Uterus (tissue), 4 donors: Measurements from ENCODE around the gene MAP2. TPM values are rescaled to one million over a fixed set of nuclear protein-coding genes. Genes with fewer than 3 reads are reported as not detected.

ENCODE experiments used
- DNase-seq, 2 donors: peaks; one replicate each; pipeline ENCODE4 v3.0.0-alpha.2; 2019 to 2020
- H3K27ac ChIP-seq, 2 donors: fragments of 200-600 bp; sonication (generic); 1 replicate in 1 of 2; 2 replicates in 1 of 2; pipeline ENCODE4 v1.5.1; 2016 to 2018
- H3K27me3 ChIP-seq, 2 donors: fragments of 200-600 bp; sonication (generic); one replicate each; pipeline ENCODE4 v1.5.1; 2018 to 2019; ENCODE audit warnings: control low read depth in 1 of 2
- H3K36me3 ChIP-seq, 2 donors: fragments of 200-600 bp; sonication (generic); one replicate each; pipeline ENCODE4 v1.5.1; 2019; ENCODE audit warnings: control low read depth in 1 of 2
- H3K4me1 ChIP-seq, 2 donors: fragments of 200-600 bp; sonication (generic); one replicate each; pipeline ENCODE4 v1.5.1; 2018 to 2019; ENCODE audit warnings: control low read depth in 1 of 2
- H3K4me3 ChIP-seq, 2 donors: fragments of 200-600 bp; sonication (generic); 1 replicate in 1 of 2; 2 replicates in 1 of 2; pipeline ENCODE4 v1.5.1; 2018 to 2019; ENCODE audit warnings: mild to moderate bottlenecking in 1 of 2
- H3K9me3 ChIP-seq, 2 donors: fragments of 200-600 bp; sonication (generic); one replicate each; pipeline ENCODE4 v1.5.1; 2019; ENCODE audit warnings: control low read depth in 1 of 2
- POLR2A ChIP-seq, 2 donors: fragments of 450-650 bp; IDR thresholded peaks; one replicate each; pipeline ENCODE4 v1.6.1; 2016; ENCODE audit warnings: antibody characterized with exemption in 2 of 2, mild to moderate bottlenecking in 1 of 2, moderate library complexity in 1 of 2
- intact Hi-C: fragments of 100-400 bp; cut with DNase I; formaldehyde crosslinking; loops from one replicate; pipeline ENCODE4 v1.15.1; 2023; ENCODE audit warnings: low total_unique reads
- total RNA-seq, 4 donors: library from RNA; depleted of rRNA in 3 of 4; stranded (reverse); fragments of >200 nt in 3 of 4; gene quantifications; one replicate each; pipeline versions ENCODE4 v1.1.0 to v1.2.4, GENCODE V29; 2014 to 2023
- TF ChIP-seq, protein P1 (sequence below), 4 experiments: fragments of 200-600 bp in 2 of 4; fragments of 450-650 bp in 2 of 4; sonication (generic) in 2 of 4; IDR thresholded peaks; one replicate each; pipeline ENCODE4 v1.5.1; 2016 to 2019; ENCODE audit warnings: antibody characterized with exemption in 4 of 4, mild to moderate bottlenecking in 2 of 4, moderate library complexity in 1 of 4
- donor health status: DM: yes; HTN: yes; CAD: no.

MAP2 gene, protein sequence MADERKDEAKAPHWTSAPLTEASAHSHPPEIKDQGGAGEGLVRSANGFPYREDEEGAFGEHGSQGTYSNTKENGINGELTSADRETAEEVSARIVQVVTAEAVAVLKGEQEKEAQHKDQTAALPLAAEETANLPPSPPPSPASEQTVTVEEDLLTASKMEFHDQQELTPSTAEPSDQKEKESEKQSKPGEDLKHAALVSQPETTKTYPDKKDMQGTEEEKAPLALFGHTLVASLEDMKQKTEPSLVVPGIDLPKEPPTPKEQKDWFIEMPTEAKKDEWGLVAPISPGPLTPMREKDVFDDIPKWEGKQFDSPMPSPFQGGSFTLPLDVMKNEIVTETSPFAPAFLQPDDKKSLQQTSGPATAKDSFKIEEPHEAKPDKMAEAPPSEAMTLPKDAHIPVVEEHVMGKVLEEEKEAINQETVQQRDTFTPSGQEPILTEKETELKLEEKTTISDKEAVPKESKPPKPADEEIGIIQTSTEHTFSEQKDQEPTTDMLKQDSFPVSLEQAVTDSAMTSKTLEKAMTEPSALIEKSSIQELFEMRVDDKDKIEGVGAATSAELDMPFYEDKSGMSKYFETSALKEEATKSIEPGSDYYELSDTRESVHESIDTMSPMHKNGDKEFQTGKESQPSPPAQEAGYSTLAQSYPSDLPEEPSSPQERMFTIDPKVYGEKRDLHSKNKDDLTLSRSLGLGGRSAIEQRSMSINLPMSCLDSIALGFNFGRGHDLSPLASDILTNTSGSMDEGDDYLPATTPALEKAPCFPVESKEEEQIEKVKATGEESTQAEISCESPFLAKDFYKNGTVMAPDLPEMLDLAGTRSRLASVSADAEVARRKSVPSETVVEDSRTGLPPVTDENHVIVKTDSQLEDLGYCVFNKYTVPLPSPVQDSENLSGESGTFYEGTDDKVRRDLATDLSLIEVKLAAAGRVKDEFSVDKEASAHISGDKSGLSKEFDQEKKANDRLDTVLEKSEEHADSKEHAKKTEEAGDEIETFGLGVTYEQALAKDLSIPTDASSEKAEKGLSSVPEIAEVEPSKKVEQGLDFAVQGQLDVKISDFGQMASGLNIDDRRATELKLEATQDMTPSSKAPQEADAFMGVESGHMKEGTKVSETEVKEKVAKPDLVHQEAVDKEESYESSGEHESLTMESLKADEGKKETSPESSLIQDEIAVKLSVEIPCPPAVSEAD (N-terminal part only)
- 10 to 100 TPM in 2 of 4 donors, 1 to 10 TPM in 2; 4.7 to 18.7 (median 7.6) TPM for total RNA-seq

DNA sequence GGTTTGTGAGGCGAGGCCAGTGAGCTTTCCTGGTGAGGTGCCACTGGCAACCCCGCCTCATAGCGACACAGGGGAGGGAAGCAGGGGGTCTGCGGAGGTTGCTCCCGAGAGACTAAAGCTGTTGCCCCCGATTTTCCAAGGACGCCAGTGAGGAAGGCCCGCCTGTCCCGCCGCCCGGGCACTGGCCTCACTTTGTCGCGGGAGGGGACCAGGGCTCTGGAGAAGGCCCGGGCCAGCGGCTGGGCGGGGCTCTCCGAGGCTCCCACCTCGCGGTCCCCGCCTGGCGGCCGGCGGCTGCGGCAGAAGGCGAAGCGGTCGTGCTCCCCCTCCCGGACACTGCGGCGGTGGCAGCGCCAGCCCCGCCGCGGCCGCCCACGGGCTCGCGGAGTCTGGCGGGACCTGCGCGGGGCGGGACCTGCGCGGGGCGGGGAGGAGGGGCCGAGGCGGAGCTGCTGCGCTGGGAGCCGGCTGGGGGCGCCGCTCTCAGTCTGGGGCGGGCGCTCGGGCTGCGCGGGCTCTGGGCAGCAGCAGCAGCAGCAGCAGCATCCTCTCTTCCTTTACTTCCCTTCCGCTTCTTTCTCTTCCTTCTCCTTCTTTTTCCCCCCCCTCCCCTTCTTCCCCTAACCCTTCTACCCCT, at the start of gene MAP2:
TSS of gene MAP2 (plus strand) at position 486 of the 637 bp plus-strand sequence. CDS start 229,124 bp downstream, outside the sequence.
- DNase-seq, result peak; percentile 66 to 83

DNA sequence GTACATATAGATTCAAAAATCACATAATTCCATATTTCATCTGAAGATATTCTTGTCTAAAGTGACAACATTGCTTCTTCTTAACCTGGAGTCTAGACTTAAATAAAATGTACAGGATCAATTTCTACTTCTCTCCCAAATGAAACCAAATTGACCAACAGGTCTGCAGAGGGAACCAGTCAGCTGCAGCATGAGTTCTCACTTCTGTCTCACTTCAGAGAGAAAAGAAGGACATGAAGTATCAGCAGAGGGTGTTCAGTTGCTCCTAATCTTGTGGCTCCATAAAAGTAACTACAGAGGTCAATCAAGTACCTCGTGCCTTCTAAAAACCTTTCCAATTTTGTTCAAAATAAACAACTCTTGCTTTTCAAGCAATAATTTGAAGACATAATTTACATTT, 47.2 kb upstream of the MAP2 start:
- Histone ChIP-seq H3K4me3 (no peak overlapping the region), H3K36me3 (no peaks in the 10 kb centered on the region), H3K4me1 (no peaks in the 10 kb centered on the region), H3K27me3 (no peaks in the 10 kb centered on the region), H3K27ac (no peak overlapping the region), H3K9me3 (no peaks in the 10 kb centered on the region)
- intact Hi-C loops, result no loop called here
- TF ChIP-seq POLR2A (IDR thresholded peaks at IDR 0.05), result no peak
- TF ChIP-seq, protein P1, sequence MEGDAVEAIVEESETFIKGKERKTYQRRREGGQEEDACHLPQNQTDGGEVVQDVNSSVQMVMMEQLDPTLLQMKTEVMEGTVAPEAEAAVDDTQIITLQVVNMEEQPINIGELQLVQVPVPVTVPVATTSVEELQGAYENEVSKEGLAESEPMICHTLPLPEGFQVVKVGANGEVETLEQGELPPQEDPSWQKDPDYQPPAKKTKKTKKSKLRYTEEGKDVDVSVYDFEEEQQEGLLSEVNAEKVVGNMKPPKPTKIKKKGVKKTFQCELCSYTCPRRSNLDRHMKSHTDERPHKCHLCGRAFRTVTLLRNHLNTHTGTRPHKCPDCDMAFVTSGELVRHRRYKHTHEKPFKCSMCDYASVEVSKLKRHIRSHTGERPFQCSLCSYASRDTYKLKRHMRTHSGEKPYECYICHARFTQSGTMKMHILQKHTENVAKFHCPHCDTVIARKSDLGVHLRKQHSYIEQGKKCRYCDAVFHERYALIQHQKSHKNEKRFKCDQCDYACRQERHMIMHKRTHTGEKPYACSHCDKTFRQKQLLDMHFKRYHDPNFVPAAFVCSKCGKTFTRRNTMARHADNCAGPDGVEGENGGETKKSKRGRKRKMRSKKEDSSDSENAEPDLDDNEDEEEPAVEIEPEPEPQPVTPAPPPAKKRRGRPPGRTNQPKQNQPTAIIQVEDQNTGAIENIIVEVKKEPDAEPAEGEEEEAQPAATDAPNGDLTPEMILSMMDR (IDR thresholded peaks at IDR 0.05), result no peak
- DNase-seq, result no peak

More for the DNA sequence above, at the start of gene MAP2:
- Histone ChIP-seq H3K36me3 (no peaks in the 10 kb centered on the region), H3K27me3 (no peaks in the 10 kb centered on the region), H3K27ac (peak within 1 kb of the TSS; percentile 33 to 68), H3K4me1 (peaks cover 0 to 5% of the 10 kb centered on the region in 2 donors), H3K4me3 (peak within 1 kb of the TSS; percentile 35 to 65), H3K9me3 (no peaks in the 10 kb centered on the region)
- intact Hi-C loops, result no loop called here
- TF ChIP-seq, protein P1 (IDR thresholded peaks at IDR 0.05), result peak; percentile 36 to 95 (median 92)
- peak; percentile 46 to 52 for TF ChIP-seq POLR2A (IDR thresholded peaks at IDR 0.05)

DNA sequence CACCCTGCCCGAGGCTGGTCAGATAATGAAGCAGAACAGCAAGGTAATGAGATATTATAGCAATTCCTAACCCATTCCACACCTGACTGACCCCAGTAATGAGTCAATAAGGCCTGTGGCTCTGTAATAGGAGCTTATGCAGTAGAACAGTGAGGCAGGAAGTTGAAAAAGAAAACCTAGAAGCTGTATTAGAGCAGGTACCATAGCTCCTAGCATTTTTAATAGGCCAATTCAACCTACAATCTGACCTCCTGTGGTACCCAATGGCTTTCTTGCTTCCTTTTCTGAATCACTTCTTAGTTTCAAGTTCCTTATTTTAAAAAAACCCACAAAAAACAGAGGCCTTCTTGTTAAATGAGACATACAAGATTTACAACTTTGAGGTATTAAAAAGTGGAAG, 43.6 kb upstream of the MAP2 start:
- intact Hi-C loops, result no loop called here
- TF ChIP-seq, protein P1 (IDR thresholded peaks at IDR 0.05), result no peak
- TF ChIP-seq POLR2A (IDR thresholded peaks at IDR 0.05), result no peak
- no peaks in the 10 kb centered on the region for H3K36me3 ChIP-seq
- H3K9me3 ChIP-seq, result no peaks in the 10 kb centered on the region
- H3K4me3 ChIP-seq, result no peak overlapping the region
- DNase-seq, result no peak
- no peaks in the 10 kb centered on the region for H3K27me3 ChIP-seq
- no peaks in the 10 kb centered on the region for H3K4me1 ChIP-seq
- H3K27ac ChIP-seq, result no peak overlapping the region

DNA sequence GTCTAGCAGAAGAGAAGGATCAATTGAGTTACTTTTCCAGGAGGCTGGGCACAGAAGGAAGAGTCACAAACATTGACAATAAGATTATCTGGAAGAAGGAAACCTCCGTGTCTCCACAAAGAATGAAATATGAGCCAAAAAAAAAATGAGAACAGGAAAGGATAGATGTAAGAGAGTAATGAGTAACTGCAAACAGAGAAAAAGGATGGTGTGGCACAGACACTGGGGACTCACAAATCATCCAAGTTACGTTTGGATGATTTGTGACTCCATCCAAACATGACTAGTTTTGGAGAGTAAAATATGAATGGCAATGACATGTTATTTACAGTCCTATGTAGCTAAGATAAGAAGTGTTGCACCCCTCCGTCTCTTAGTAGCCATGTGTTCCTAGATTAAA, 42.8 kb upstream of the MAP2 start:
- H3K9me3 ChIP-seq, result no peaks in the 10 kb centered on the region
- H3K27ac ChIP-seq, result no peak overlapping the region
- TF ChIP-seq, protein P1 (IDR thresholded peaks at IDR 0.05), result no peak
- no peak for TF ChIP-seq POLR2A (IDR thresholded peaks at IDR 0.05)
- intact Hi-C loops, result no loop called here
- no peaks in the 10 kb centered on the region for H3K27me3 ChIP-seq
- H3K4me1 ChIP-seq, result no peaks in the 10 kb centered on the region
- no peak for DNase-seq
- H3K4me3 ChIP-seq, result no peak overlapping the region
- H3K36me3 ChIP-seq, result no peaks in the 10 kb centered on the region
